RWPE2 (cell line): ENCODE data around the gene GARNL3.

Source experiments
- ATAC-seq: fragments of 200-7000 bp; cut with Tn5 transposase; 3 replicates; pipeline ENCODE4 v1.9.1; 2021; ENCODE audit warnings: low read depth
- DNase-seq: peaks from one replicate; pipeline ENCODE4 v3.0.0-alpha.2; 2020; ENCODE audit warnings: low spot score
- H3K27ac ChIP-seq: fragments of 450-650 bp; 2 replicates; pipeline ENCODE4 v1.5.1; 2017; ENCODE audit warnings: mild to moderate bottlenecking; ENCODE audit not compliant: poor library complexity, severe bottlenecking
- H3K27me3 ChIP-seq: fragments of 250-450 bp; sonication (Bioruptor Pico); 2 replicates; pipeline ENCODE4 v1.5.1; 2021; ENCODE audit warnings: mild to moderate bottlenecking, moderate library complexity; ENCODE audit not compliant: insufficient read depth, poor library complexity, severe bottlenecking
- H3K36me3 ChIP-seq: fragments of 250-450 bp; sonication (Bioruptor Pico); 2 replicates; pipeline ENCODE4 v1.5.1; 2020; ENCODE audit warnings: low read depth, mild to moderate bottlenecking, moderate library complexity
- H3K4me1 ChIP-seq: fragments of 250-450 bp; sonication (Bioruptor Pico); 2 replicates; pipeline ENCODE4 v1.5.1; 2021; ENCODE audit warnings: mild to moderate bottlenecking, moderate library complexity; ENCODE audit not compliant: insufficient read depth, poor library complexity, severe bottlenecking
- H3K4me3 ChIP-seq: fragments of 250-450 bp; sonication (Bioruptor Pico); 2 replicates; pipeline ENCODE4 v1.5.1; 2021; ENCODE audit warnings: mild to moderate bottlenecking, moderate library complexity; ENCODE audit not compliant: severe bottlenecking
- H3K9me3 ChIP-seq: fragments of 250-450 bp; sonication (Bioruptor Pico); 2 replicates; pipeline ENCODE4 v1.5.1; 2021; ENCODE audit warnings: mild to moderate bottlenecking, moderate library complexity; ENCODE audit not compliant: severe bottlenecking
- CTCF ChIP-seq: fragments of 450-650 bp; IDR thresholded peaks from one replicate; pipeline ENCODE4 v1.5.1; 2017; ENCODE audit warnings: mild to moderate bottlenecking, moderate library complexity; ENCODE audit not compliant: poor library complexity, severe bottlenecking

Gene GARNL3

GRCh38 chr9:127365461-127365860, 100.9 kb downstream of the GARNL3 start:
- Histone ChIP-seq H3K4me1 (peaks cover 13% of the 10 kb centered on the region), H3K9me3 (no peaks in the 10 kb centered on the region), H3K36me3 (no peaks in the 10 kb centered on the region), H3K27me3 (no peaks in the 10 kb centered on the region), H3K4me3 (no peak overlapping the region), H3K27ac (no peak overlapping the region)
- TF ChIP-seq CTCF: no peak
- DNase-seq (no peak), ATAC-seq (no peak)

- Histone ChIP-seq H3K9me3 (no peaks in the 10 kb centered on the region), H3K36me3 (no peaks in the 10 kb centered on the region), H3K4me1 (peaks cover 4% of the 10 kb centered on the region), H3K4me3 (no peak overlapping the region), H3K27me3 (no peaks in the 10 kb centered on the region), H3K27ac (no peak overlapping the region)
- TF ChIP-seq CTCF: no peak
- ATAC-seq (no peak), DNase-seq (no peak)
Measured at GRCh38 chr9:127366594-127366993, 102.0 kb downstream of the GARNL3 start.

- no peak overlapping the region for H3K4me3 ChIP-seq
- H3K4me1 ChIP-seq: no peaks in the 10 kb centered on the region
- no peaks in the 10 kb centered on the region for H3K36me3 ChIP-seq
- H3K27me3 ChIP-seq: no peaks in the 10 kb centered on the region
- TF ChIP-seq CTCF: no peak
- ATAC-seq: no peak
- H3K9me3 ChIP-seq: no peaks in the 10 kb centered on the region
- H3K27ac ChIP-seq: no peak overlapping the region
- DNase-seq: no peak
Measured at GRCh38 chr9:127368852-127369402, 104.4 kb downstream of the GARNL3 start.

- Histone ChIP-seq H3K9me3 (no peaks in the 10 kb centered on the region), H3K27me3 (no peaks in the 10 kb centered on the region), H3K4me3 (no peak overlapping the region), H3K4me1 (no peaks in the 10 kb centered on the region), H3K27ac (no peak overlapping the region), H3K36me3 (no peaks in the 10 kb centered on the region)
- ATAC-seq (no peak), DNase-seq (no peak)
- TF ChIP-seq CTCF: no peak
Measured at GRCh38 chr9:127369428-127369827, 104.9 kb downstream of the GARNL3 start.

- H3K9me3 ChIP-seq: no peaks in the 10 kb centered on the region
- no peaks in the 10 kb centered on the region for H3K27me3 ChIP-seq
- no peak for DNase-seq
- H3K36me3 ChIP-seq: no peaks in the 10 kb centered on the region
- no peak overlapping the region for H3K27ac ChIP-seq
- no peak overlapping the region for H3K4me3 ChIP-seq
- TF ChIP-seq CTCF: no peak
- H3K4me1 ChIP-seq: no peaks in the 10 kb centered on the region
- no peak for ATAC-seq
Measured at GRCh38 chr9:127370147-127370579, 105.6 kb downstream of the GARNL3 start.
